ENCODE data around the gene NKX2-8.
A peak's percentile ranks its signal among the peaks of the same experiment; 100 is the strongest.
"Not testable (repeated sequence)": the region's sequence is repeated elsewhere in the genome, so short reads cannot be mapped to it uniquely, and the experiment has no call there.

The NKX2-8 gene

GRCh38 chr14:36580141-36580855 is 2.1 kb downstream of the NKX2-8 start:
- DNase-seq, result no peak

DNA sequence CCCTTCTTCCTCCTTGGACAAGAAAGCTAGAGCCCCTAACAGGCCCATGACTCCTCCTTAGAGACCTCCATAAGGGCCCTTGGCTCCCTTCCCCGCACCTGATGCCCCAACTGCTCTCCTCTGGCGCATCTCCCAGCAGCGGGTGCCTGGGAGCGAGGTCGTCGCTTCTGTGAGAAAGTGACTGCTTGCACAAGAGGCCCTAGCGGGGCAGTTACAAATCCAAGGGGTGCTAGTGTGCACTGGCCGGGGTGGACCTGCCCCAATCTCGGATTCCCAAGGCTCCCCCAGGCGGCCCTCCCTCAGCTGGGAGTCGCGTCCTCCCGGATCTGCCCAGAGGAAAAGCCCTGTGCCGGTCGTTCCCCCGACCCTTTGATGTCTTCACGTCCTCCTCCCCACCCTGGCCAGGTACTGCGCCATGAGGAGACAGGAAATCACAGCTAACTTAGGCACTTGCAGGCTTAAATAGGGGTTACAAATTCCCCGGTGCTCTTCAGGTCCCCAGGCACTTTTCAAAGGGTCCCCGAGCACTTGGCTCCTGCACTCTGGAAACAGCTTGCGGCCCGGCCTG is 2.8 kb downstream of the NKX2-8 start:
- no peak for DNase-seq

GRCh38 chr14:36579001-36579555 is 3.3 kb downstream of the NKX2-8 start:
- DNase-seq, result no peak

DNA sequence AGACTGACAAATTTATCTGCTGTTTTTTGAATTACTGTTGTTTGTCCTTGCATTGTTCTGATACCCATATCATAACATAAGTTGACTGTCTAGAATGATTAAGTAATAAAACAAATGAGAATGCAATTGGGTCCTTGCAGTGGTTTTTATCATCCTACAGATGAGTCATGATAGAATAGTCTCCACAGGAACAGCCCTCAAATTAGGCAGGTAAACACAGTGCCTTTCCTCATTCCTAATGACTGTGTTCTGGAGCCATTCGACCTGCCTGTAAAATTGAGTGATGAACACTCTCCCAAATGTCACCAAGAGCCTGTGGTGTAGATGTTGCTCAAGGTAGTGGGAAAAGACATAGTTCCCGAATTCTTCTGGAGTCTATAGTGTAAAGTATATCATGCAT is 12.3 kb downstream of the NKX2-8 start:
- peak in 2 of 3 experiments; percentile 11 to 51 for DNase-seq

DNA sequence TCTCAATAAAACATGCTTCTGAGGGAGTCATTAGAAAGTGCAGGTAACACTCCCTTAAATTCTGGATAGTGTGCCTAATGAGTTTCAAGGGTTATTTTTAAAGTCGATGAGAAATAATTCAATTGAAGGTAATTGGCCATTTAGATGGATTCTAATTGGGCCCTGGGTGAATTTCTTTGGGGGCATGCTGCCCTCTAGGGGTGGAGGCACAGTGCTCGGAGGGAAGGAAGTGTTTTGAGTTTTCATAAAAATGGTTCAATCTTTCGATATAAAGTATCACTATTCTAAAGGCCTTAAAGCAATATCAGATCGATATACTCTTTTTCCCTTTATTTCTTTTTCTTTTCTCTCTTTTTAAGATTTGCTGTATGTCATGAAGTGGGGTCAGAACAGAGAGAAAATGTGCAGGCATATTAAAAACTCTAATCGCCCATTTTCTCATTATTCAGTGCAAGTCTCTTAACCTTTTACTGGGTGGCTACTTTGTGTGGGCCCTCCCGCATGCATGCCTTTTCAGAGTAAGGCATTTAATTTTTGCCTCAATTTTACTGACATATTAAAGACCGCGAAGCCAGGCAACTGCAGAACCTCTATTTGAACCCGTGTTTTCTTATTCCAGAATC is 25.5 kb downstream of the NKX2-8 start:
- peak; percentile 68 to 86 (median 74) for DNase-seq

GRCh38 chr14:36555998-36556743 is 26.2 kb downstream of the NKX2-8 start:
- DNase-seq, result peak; percentile 43 to 65 (median 63)

DNA sequence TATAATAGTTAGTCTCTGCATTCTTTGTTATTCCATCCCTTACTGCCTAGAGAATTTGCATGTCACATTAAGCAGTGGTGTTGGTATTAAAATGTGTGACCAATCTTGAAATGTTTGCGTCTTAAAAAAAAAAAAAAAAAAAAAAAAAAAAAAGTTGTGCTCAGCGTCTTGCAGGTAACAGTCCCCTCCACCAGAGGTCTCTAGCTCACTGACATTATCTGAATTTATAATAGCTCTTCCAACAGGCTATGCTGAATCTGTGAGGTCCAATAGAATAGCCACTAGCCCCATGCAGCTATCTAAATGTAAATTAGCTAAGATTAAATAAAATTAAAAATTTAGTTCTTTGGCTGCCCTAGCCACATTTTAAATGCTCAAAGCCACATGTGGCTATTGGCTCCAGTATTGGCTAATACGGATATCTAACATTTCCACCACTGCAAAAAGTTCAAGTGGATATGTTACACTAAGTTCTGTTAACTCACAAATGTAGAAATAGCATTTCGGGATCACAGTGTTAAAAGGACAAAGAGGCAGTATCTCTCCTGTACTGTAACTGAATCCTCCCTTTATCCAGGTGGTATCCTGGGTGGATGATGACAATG is 28.7 kb downstream of the NKX2-8 start:
- DNase-seq, result peak; percentile 46 to 79 (median 72)

- DNase-seq, result no peak
Observed at GRCh38 chr14:36550899-36551298, 31.5 kb downstream of the NKX2-8 start.

DNA sequence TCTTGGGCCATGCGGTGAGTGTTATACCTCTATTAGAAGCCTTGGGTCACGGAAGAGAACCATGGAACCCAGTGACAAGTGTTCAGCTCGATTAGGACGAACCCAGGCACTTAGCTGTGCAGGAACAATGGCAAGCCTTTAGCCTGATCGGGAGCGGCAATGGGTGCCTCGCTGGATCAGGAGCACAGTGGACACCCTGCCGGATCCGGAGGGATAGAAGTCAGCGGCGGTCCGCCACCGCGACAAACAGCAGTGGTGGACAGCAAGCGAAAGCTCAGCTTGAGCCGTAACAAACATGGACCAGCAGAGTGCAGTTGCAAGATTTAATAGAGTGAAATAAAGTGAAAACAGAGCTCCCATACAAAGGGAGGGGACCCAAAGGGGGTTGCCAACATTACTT is 38.1 kb downstream of the NKX2-8 start:
- DNase-seq, result not testable (repeated sequence)

DNA sequence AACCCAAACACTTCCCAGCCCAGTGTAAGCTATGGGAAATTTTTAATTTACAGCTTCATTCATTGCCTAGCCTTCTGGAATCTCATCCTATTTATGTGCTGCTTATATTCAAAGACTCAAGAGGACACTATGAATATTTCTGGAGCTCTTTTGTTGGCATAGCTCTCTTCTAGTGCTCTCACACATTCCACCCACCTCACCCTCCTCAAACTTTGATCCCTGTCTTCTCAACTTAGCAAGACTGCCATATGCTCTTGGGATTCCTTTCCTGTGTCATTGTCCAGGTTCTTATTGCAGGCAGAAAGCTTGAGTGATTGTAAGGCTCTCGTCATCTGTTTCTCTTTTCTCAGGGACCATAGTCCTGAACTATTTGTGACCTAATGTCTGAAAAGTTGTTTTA is 44.4 kb downstream of the NKX2-8 start:
- DNase-seq, result no peak
